GM12801 (cell line): ENCODE data around the gene PTPRT.

ENCODE experiments used
- CTCF ChIP-seq: IDR thresholded peaks from one replicate; pipeline ENCODE4 v1.5.1; 2011; ENCODE audit warnings: control low read depth; ENCODE audit not compliant: insufficient read length; ENCODE audit errors: extremely low read depth

PTPRT gene

GRCh38 chr20:43167615-43168014, 22.1 kb downstream of the PTPRT start:
- no peak for TF ChIP-seq CTCF

GRCh38 chr20:43167021-43167420, 22.7 kb downstream of the PTPRT start:
- no peak for TF ChIP-seq CTCF

- no peak for TF ChIP-seq CTCF
Observed at GRCh38 chr20:43165611-43166010, 24.1 kb downstream of the PTPRT start.

GRCh38 chr20:43161716-43162115, 28.0 kb downstream of the PTPRT start:
- TF ChIP-seq CTCF: no peak

GRCh38 chr20:43160941-43161340, 28.8 kb downstream of the PTPRT start:
- no peak for TF ChIP-seq CTCF

- no peak for TF ChIP-seq CTCF
Observed at GRCh38 chr20:43159994-43160393, 29.7 kb downstream of the PTPRT start.

GRCh38 chr20:43155366-43156100, 34.2 kb downstream of the PTPRT start:
- TF ChIP-seq CTCF: no peak
